ENCODE data around the gene IPO8. TPM values are rescaled to one million over a fixed set of nuclear protein-coding genes. Genes with fewer than 3 reads are reported as not detected.
A peak's percentile ranks its signal among the peaks of the same experiment; 100 is the strongest.

The IPO8 gene
- total and polyA plus RNA-seq, 2 of the 4 experiments (the other 2 are of a cell fraction) = 11.1 to 31.5 TPM

- Histone ChIP-seq H4K8ac (ENCODE audit: low read depth in 2 of 2, low read length in 2 of 2) (no peak overlapping the region), H3K79me1 (ENCODE audit: low read depth in 1 of 2, low read length in 2 of 2) (peaks cover 5 to 15% of the 10 kb centered on the region in 2 experiments), H4K20me1 (ENCODE audit: insufficient read depth, low read length) (peaks cover 3% of the 10 kb centered on the region; the same call in 1 of the 2 replicates), H3K23ac (ENCODE audit: low read depth, low read length) (no peak overlapping the region), H2BK20ac (ENCODE audit: low read depth, low read length) (0 out of 2 replicates have a peak overlapping the region, but pooled peaks have one; percentile 4), H3K18ac (ENCODE audit: low read depth, low read length) (no peak overlapping the region), H2BK5ac (ENCODE audit: low read depth, low read length, poor library complexity, severe bottlenecking) (no peak overlapping the region), H2AFZ (replicated peaks; ENCODE audit: low read length, poor library complexity) (peak overlapping the region; percentile 74), H2BK120ac (ENCODE audit: low read depth, low read length) (peak overlapping the region; percentile 23; the same call in 1 of the 2 replicates), H3K27me3 (ENCODE audit: control insufficient read depth, insufficient read depth, low read length) (no peaks in the 10 kb centered on the region), H3K4me1 (ENCODE audit: control insufficient read depth, insufficient read depth, low read length) (peaks cover 3% of the 10 kb centered on the region), H3K27ac (ENCODE audit: insufficient read depth, low read length) (no peak overlapping the region), H3K9me3 (ENCODE audit: control insufficient read depth, insufficient read depth, low read length) (no peaks in the 10 kb centered on the region), H3K4me2 (ENCODE audit: low read depth, low read length) (peak overlapping the region; percentile 27; the same call in 1 of the 2 replicates), H2BK15ac (ENCODE audit: low read depth, low read length) (no peak overlapping the region), H3K14ac (replicated peaks; ENCODE audit: low read depth, low read length) (0 out of 2 replicates have a peak overlapping the region, but pooled peaks have one; percentile 2), H3K4me3 (ENCODE audit: insufficient read depth, low read depth, low read length) (no peak overlapping the region), H3K4ac (ENCODE audit: low read depth, low read length) (peak overlapping the region; percentile 38; the same call in 1 of the 2 replicates), H3K9me1 (ENCODE audit: insufficient read depth, low read length) (peaks cover 3% of the 10 kb centered on the region; the same call in 1 of the 2 replicates), H4K91ac (ENCODE audit: insufficient read depth, low read depth, low read length) (no peak overlapping the region), H2AK5ac (ENCODE audit: low read depth, low read length) (no peak overlapping the region), H2AK9ac (replicated peaks; ENCODE audit: low read depth, low read length, poor library complexity) (no peak overlapping the region), H3K56ac (ENCODE audit: extremely low read depth, insufficient read depth, low read length) (no peak overlapping the region), H4K5ac (ENCODE audit: low read depth, low read length) (no peak overlapping the region), H3K9ac (ENCODE audit: low read depth, low read length) (no peak overlapping the region), H3K36me3 (ENCODE audit: control insufficient read depth, insufficient read depth, low read length) (peaks cover 9% of the 10 kb centered on the region)
- ATAC-seq (ENCODE audit: low read depth) (peak; percentile 97), DNase-seq (peak; percentile 85)
- TF ChIP-seq MAFK (IDR thresholded peaks at IDR 0.05; ENCODE audit: low read depth, low read length) (peak; percentile 93), CTCF (conservative IDR thresholded peaks at IDR 0.05; ENCODE audit: low read depth, low read length) (no peak)
- CTCF ChIA-PET = no interaction called here
- POLR2A ChIA-PET (ENCODE audit: unreplicated experiment) = no interaction called here
- WGBS, 2 experiments (ENCODE audit: extremely low coverage in 2 of 2, insufficient read length in 1 of 2) = no CpG with 5 or more reads among the region's 1 CpG
- intact Hi-C loops (cut with micrococcal nuclease) = no loop called here
- in situ Hi-C loops (cut with MboI; ENCODE audit: low sequenced_read_pairs) = no loop called here
- BruUV-seq (replicated peaks) = no TSS peak
- dilution Hi-C loops (cut with HindIII; ENCODE audit: low sequenced_read_pairs, unreplicated experiment) = no loop called here
These were observed 23.4 kb upstream of the IPO8 start for GRCh38 chr12:30719060-30719459.

Measured in IMR-90 (cell line).